Skin of body (tissue), 2 donors: ENCODE results near the gene ZNF521. TPM values are rescaled to one million over a fixed set of nuclear protein-coding genes. Genes with fewer than 3 reads are reported as not detected.

Experiments
- DNase-seq: peaks from one replicate; lab custom pipeline; 2025; lab: John Stamatoyannopoulos, UW
- total RNA-seq: library from RNA; depleted of rRNA; stranded (reverse); fragments of >200 nt; gene quantifications from one replicate; pipeline ENCODE4 v1.2.3, GENCODE V29; 2014

ZNF521 gene
- total RNA-seq, 1 donor from 2014 or later: 35.3 TPM

- no peak for DNase-seq
These were observed 16.3 kb downstream of the ZNF521 start for GRCh38 chr18:25335676-25336075.

DNA sequence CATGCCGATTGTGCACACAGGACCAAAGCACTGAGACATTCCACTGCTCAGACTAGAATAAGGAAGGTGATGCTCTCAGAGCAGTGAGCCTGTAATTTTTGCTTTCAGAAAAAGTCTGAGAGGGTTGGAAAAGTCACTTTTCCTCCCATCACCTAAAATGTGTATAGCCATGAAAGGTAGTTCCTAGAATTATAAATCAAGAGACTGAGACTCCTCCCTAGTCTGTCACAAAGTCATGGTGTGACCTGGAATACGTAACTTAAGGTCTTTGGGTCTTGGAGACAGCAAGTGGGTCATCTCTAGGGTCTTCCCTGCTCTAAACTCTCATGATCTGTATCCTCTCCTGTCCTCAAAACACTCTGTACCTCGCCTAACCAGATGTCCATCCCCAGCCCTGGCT, 16.9 kb downstream of the ZNF521 start:
- DNase-seq: no peak

DNA sequence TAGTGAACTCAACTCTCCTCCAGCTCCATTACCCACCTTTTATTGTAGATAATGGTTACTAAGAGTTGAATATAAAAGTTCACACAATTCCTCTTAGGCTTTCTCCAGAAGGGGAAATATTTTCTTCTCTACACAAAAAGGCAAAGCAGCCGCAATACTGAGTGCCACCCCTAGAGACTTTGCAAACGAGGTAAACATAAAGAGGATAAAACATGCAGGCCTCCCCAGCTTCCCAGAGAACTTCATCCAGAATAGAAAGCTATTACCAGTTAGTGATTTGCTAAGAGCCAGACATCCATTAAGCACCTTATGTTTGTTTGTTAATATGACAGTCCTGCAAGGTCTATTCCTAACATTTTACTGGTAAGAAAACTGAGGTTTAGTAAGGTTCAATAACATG, 17.4 kb downstream of the ZNF521 start:
- no peak for DNase-seq

DNA sequence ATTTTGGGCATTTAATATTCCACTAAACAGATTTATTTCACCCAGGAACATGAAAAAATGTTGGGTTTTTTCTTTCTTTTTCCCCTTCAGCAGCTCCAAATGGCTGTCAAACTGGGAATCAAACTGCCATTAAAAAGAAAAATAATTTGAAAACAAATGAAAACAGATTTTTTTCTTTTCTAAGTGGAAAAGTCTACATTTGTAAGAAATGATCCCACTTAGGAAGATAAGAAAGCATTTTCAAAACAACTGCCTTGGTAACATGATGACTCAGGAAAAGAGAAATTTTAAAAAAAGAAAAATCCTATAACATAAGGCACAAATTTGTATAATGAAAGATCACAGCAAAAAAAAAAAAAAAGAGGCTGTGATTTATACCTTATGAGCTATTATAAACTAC, 20.0 kb downstream of the ZNF521 start:
- no peak for DNase-seq

- DNase-seq: no peak
These were observed 22.2 kb downstream of the ZNF521 start for GRCh38 chr18:25329783-25330182.

DNA sequence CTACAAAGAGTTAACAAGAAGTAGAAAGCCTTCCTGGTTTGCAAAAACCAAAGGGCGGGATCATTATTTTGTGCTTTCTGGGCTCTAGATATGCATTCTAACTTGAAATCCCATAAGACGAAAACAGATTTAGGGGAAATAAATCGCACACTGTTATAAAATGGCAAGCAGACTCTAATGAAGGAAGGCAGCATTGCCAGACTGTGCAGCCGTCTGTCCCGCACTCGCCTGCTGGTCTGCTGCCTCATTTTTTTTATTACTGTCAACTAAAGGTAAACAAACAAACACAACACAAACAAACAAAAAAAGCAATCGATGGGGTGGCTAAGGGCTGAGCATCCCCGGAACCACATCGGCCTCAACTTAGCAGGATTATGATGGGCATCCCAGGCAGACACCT, 24.4 kb downstream of the ZNF521 start:
- DNase-seq: peak; percentile 75

GRCh38 chr18:25326361-25326952, 25.5 kb downstream of the ZNF521 start:
- peak; percentile 62 for DNase-seq

- DNase-seq: no peak
These were observed 29.2 kb downstream of the ZNF521 start for GRCh38 chr18:25322806-25323205.

GRCh38 chr18:25316381-25317018, 35.5 kb downstream of the ZNF521 start:
- no peak for DNase-seq

DNA sequence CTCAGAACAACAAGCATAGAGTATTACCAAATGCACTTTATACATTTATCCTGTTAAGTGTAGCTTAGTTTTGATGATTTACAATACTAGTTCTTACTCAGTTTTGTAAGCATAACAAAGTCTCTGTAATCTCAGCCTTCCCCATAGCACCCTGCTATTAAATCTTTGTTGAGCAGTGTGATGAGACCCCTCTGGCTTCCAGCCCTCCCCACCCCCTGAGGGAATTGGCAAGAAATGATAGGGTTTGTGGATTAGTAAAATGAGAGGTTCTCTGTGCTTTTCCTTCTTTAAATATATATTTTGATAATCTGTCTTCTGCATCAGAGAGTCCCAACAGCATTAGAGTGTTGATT, 37.2 kb downstream of the ZNF521 start:
- no peak for DNase-seq

- no peak for DNase-seq
These were observed 37.7 kb downstream of the ZNF521 start for GRCh38 chr18:25314151-25314837.

DNA sequence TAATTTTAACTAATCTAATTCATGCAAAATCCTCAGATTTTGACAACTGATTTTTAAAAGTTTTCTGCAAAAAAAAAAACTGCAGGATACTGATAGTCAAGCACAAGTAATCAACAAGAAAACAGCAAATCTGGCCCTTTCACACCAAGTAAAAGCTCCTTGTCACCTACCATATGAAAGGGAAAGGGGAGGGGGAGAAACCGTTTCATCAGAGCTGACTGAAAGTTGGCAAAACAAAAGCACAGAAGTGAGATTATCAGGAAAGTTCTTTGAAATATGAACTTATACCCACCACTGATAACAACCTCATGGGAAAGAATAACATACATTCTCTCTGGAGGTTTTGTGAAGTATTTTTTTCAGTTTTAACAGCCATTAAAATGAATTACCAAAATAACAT, 38.7 kb downstream of the ZNF521 start:
- no peak for DNase-seq

- no peak for DNase-seq
These were observed 41.9 kb downstream of the ZNF521 start for GRCh38 chr18:25310045-25310444.

GRCh38 chr18:25308381-25308780, 43.6 kb downstream of the ZNF521 start:
- no peak for DNase-seq

DNA sequence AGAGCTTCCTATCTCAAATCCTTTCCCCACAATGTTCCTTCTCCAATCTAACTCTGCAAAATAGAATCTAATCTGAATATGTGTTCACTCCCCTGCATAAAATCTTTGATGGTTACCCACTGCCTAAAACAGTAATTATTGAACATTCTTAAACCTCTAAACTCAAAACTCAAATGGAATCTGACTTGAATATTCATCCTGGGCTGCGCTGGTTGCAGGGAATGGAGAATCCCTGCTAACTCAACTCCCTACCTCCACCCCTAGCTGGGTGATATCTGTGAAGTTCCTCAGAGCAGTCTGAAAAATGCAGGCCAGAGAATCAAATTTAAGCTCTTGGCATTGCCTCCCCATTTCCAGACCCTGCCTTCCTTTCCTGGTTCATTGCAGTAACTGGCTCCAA, 44.8 kb downstream of the ZNF521 start:
- DNase-seq: no peak

GRCh38 chr18:25306671-25307070, 45.3 kb downstream of the ZNF521 start:
- no peak for DNase-seq

DNA sequence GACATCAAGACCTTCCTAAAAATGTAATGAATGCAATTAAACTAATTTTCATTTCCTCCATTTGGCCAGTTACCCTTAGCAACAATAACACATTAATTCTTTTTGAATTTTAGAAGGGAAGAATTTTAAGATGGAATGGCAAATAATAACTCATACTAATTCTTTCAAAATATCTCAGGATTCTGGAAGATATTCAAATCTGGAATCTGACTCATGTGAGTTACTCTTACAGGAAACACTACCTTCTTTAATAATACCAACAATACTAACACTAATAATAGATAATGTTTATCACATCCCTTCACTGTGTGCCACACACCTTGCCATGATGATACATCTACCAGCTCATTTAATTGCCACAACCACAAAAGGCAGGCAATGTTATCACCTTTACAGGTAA, 46.4 kb downstream of the ZNF521 start:
- DNase-seq: no peak

GRCh38 chr18:25300492-25300891, 51.5 kb downstream of the ZNF521 start:
- DNase-seq: no peak

DNA sequence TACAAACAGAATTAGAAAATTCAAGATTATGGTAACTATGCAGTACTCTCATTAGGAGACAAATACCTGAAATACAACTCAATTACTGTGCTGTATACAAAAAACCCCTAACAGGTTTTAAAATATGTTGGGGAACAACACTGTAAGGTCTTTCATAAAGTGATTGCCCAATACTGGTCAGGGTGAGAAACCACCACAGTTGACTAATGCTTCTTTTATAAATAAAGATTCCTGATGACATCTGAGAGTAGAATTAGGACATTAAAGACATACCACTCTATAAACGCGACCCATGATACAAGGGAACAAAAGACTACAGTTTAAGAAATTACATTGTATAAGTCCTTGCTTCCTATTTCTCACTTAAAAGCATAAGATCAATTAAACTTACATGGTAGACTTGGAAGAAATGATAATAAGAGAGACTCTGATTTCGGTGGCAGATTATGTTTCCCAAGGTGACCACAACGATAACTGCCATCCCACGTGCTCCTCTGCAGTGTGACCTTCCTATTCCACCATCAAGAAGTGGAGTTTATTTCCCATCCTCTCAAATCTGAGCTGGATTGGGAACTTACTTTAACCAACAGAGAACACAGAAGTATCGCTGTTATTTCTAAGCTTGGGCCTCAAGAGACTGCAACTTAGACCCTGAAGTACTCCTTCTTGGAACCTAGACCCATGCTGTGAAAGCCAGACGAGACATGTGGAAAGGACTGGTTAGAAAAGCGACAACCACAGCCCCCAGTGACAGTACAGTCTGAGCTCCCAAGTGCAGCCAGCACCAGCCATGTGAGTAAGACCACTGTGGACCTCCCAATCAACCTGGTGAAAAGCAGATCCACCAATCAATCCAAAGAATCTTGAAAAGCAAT, 52.3 kb downstream of the ZNF521 start:
- no peak for DNase-seq

GRCh38 chr18:25298853-25299274, 53.1 kb downstream of the ZNF521 start:
- DNase-seq: no peak

- no peak for DNase-seq
These were observed 56.3 kb downstream of the ZNF521 start for GRCh38 chr18:25295624-25296138.

DNA sequence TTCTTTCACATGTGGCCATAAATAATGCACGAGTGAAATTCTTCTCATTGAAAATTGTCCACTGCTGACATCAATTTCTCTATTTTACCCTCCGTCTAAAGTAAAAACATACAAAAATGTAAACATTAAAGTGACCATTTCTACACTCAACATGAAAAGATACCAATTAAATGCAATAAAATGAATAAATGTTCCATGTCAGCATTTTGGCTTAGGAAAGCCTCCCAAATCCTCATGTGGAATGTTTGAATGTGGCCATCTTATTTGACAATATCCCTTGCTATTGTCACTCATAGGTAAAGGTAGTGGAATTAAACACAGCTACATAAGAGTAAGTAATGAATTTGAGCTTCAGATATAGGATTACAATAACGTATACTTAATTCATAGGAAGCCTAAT, 60.8 kb downstream of the ZNF521 start:
- no peak for DNase-seq
